Right atrium auricular region (tissue), 2 donors: ENCODE data around the gene ZSCAN26. TPM values are rescaled to one million over a fixed set of nuclear protein-coding genes. Genes with fewer than 3 reads are reported as not detected.
A peak's percentile ranks its signal among the peaks of the same experiment; 100 is the strongest.

ENCODE experiments used
- DNase-seq: peaks from one replicate; pipeline ENCODE4 v3.0.0-alpha.2; 2019; ENCODE audit warnings: low spot score
- H3K27ac ChIP-seq, 2 donors: fragments of 200-600 bp; sonication (generic); 1 replicate in 1 of 2; 2 replicates in 1 of 2; pipeline ENCODE4 v1.5.1; 2016 to 2019
- H3K27me3 ChIP-seq, 2 donors: fragments of 200-600 bp; sonication (generic); one replicate each; pipeline versions ENCODE4 v1.5.1 to v1.6.0; 2017 to 2019
- H3K36me3 ChIP-seq: fragments of 200-600 bp; sonication (generic); one replicate; pipeline ENCODE4 v1.5.1; 2016
- H3K4me1 ChIP-seq, 2 donors: fragments of 200-600 bp; sonication (generic); one replicate each; pipeline versions ENCODE4 v1.5.1 to v1.6.0; 2017 to 2019
- H3K4me3 ChIP-seq, 2 donors: fragments of 200-600 bp; sonication (generic); 1 replicate in 1 of 2; 2 replicates in 1 of 2; pipeline ENCODE4 v1.5.1; 2017 to 2019; ENCODE audit warnings: mild to moderate bottlenecking in 1 of 2, moderate library complexity in 1 of 2
- H3K9me3 ChIP-seq, 2 donors: fragments of 200-600 bp; sonication (generic); one replicate each; pipeline ENCODE4 v1.5.1; 2019
- total RNA-seq, 2 donors: library from RNA; depleted of rRNA; stranded (reverse); fragments of >200 nt; gene quantifications; one replicate each; pipeline ENCODE4 v1.1.0, GENCODE V29; 2016
- TF ChIP-seq, protein P1 (sequence below), 2 donors: fragments of 200-600 bp; sonication (generic); IDR thresholded peaks; one replicate each; pipeline ENCODE4 v1.5.1; 2019; ENCODE audit warnings: antibody characterized with exemption in 2 of 2

ZSCAN26 gene
- total RNA-seq, 2 donors from 2014 or later, result 11.2 to 13.3 TPM

DNA sequence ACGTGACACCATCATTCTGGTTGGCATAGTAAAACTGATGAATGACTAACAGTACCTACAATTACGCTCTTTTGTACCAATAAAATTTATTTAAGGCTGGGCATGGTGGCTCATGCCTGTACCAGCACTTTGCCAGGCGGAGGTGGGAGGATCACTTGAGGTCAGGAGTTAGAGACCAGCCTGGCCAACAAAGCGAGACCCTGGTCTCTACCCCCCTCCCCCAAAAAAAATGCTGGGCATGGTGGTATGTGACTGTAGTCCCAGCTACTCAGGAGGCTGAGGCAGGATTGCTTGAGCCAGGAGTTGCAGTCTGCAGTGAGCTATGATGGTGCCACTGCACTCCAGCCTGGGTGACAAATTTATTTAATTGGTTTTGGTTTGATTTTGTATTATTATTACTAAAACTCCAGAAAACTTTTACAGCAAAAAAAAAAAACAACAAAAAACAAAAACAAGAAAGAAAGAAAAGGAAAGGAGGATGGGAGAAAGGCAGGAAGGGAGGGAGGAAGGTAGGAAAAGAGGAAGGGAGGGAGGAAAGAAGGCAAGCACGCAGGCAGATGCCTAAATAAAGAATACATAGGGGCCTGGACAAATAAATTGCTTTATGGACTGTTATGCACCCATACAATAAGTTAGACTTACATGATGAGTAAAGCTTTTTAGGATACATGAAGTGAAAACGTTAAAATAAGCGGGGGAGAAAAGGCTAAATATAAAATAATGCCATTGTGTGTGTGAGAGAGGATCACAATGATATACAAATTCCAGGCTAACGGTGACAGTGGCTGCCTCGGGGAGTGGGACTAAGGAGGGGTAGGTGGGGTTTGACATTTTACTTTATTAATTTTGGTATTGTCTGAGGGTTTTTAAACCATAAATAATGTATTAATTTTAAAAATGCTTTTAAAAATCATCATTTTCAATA lies 42.5 kb upstream of the ZSCAN26 start:
- Histone ChIP-seq H3K27ac (peak overlapping the region; percentile 73 to 78), H3K4me3 (peak overlapping the region; percentile 67 to 71), H3K9me3 (no peaks in the 10 kb centered on the region), H3K36me3 (peaks cover 26% of the 10 kb centered on the region), H3K27me3 (no peaks in the 10 kb centered on the region), H3K4me1 (peaks cover 0 to 18% of the 10 kb centered on the region in 2 donors)
- no peak for DNase-seq
- TF ChIP-seq, protein P1, sequence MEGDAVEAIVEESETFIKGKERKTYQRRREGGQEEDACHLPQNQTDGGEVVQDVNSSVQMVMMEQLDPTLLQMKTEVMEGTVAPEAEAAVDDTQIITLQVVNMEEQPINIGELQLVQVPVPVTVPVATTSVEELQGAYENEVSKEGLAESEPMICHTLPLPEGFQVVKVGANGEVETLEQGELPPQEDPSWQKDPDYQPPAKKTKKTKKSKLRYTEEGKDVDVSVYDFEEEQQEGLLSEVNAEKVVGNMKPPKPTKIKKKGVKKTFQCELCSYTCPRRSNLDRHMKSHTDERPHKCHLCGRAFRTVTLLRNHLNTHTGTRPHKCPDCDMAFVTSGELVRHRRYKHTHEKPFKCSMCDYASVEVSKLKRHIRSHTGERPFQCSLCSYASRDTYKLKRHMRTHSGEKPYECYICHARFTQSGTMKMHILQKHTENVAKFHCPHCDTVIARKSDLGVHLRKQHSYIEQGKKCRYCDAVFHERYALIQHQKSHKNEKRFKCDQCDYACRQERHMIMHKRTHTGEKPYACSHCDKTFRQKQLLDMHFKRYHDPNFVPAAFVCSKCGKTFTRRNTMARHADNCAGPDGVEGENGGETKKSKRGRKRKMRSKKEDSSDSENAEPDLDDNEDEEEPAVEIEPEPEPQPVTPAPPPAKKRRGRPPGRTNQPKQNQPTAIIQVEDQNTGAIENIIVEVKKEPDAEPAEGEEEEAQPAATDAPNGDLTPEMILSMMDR (IDR thresholded peaks at IDR 0.05), result no peak

GRCh38 chr6:28225056-28225834 lies 41.7 kb upstream of the ZSCAN26 start, which contains the start of gene ZSCAN9:
TSS of gene ZSCAN9 (plus strand) at chr6:28225275. CDS start at chr6:28227085, 1,810 bp downstream.
- TF ChIP-seq, protein P1 (IDR thresholded peaks at IDR 0.05), result no peak
- H3K27me3 ChIP-seq, result no peaks in the 10 kb centered on the region
- peak within 1 kb of the TSS; percentile 73 to 78 for H3K27ac ChIP-seq
- peaks cover 0 to 18% of the 10 kb centered on the region in 2 donors for H3K4me1 ChIP-seq
- peak within 1 kb of the TSS; percentile 67 to 71 for H3K4me3 ChIP-seq
- peaks cover 34% of the 10 kb centered on the region for H3K36me3 ChIP-seq
- no peaks in the 10 kb centered on the region for H3K9me3 ChIP-seq
- DNase-seq, result peak; percentile 84

- Histone ChIP-seq H3K36me3 (peaks cover 46% of the 10 kb centered on the region), H3K9me3 (no peaks in the 10 kb centered on the region), H3K4me3 (no peak overlapping the region), H3K27ac (no peak overlapping the region), H3K27me3 (no peaks in the 10 kb centered on the region), H3K4me1 (peaks cover 0 to 18% of the 10 kb centered on the region in 2 donors)
- no peak for DNase-seq
- TF ChIP-seq, protein P1 (IDR thresholded peaks at IDR 0.05), result no peak
These were observed 40.5 kb upstream of the ZSCAN26 start for GRCh38 chr6:28226460-28226859.

DNA sequence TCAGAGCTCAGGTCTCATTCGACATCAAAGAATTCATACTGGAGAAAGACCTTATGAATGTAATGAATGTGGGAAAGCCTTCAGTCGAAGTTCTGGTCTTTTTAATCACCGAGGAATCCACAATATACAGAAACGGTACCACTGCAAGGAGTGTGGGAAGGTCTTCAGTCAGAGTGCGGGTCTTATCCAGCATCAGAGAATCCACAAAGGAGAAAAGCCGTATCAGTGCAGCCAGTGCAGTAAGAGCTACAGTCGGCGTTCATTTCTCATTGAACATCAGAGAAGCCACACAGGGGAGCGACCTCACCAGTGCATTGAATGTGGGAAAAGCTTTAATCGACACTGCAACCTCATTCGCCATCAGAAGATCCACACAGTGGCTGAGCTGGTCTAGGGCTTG lies 34.2 kb upstream of the ZSCAN26 start:
- Histone ChIP-seq H3K9me3 (no peaks in the 10 kb centered on the region), H3K27ac (no peak overlapping the region), H3K36me3 (peaks cover 55% of the 10 kb centered on the region), H3K27me3 (no peaks in the 10 kb centered on the region), H3K4me3 (no peak overlapping the region), H3K4me1 (no peaks in the 10 kb centered on the region)
- TF ChIP-seq, protein P1 (IDR thresholded peaks at IDR 0.05), result no peak
- no peak for DNase-seq

- Histone ChIP-seq H3K36me3 (peaks cover 23% of the 10 kb centered on the region), H3K27ac (no peak overlapping the region), H3K9me3 (no peaks in the 10 kb centered on the region), H3K4me1 (no peaks in the 10 kb centered on the region), H3K27me3 (no peaks in the 10 kb centered on the region), H3K4me3 (no peak overlapping the region)
- TF ChIP-seq, protein P1 (IDR thresholded peaks at IDR 0.05), result no peak
- no peak for DNase-seq
These were observed 31.0 kb upstream of the ZSCAN26 start for GRCh38 chr6:28235912-28236452.
